RWPE2 (cell line): ENCODE measurements around the gene CCDC194.

Experiments used
- ATAC-seq: fragments of 200-7000 bp; cut with Tn5 transposase; 3 replicates; pipeline ENCODE4 v1.9.1; 2021; ENCODE audit warnings: low read depth
- DNase-seq: peaks from one replicate; pipeline ENCODE4 v3.0.0-alpha.2; 2020; ENCODE audit warnings: low spot score
- H3K27ac ChIP-seq: fragments of 450-650 bp; 2 replicates; pipeline ENCODE4 v1.5.1; 2017; ENCODE audit warnings: mild to moderate bottlenecking; ENCODE audit not compliant: poor library complexity, severe bottlenecking
- H3K27me3 ChIP-seq: fragments of 250-450 bp; sonication (Bioruptor Pico); 2 replicates; pipeline ENCODE4 v1.5.1; 2021; ENCODE audit warnings: mild to moderate bottlenecking, moderate library complexity; ENCODE audit not compliant: insufficient read depth, poor library complexity, severe bottlenecking
- H3K36me3 ChIP-seq: fragments of 250-450 bp; sonication (Bioruptor Pico); 2 replicates; pipeline ENCODE4 v1.5.1; 2020; ENCODE audit warnings: low read depth, mild to moderate bottlenecking, moderate library complexity
- H3K4me1 ChIP-seq: fragments of 250-450 bp; sonication (Bioruptor Pico); 2 replicates; pipeline ENCODE4 v1.5.1; 2021; ENCODE audit warnings: mild to moderate bottlenecking, moderate library complexity; ENCODE audit not compliant: insufficient read depth, poor library complexity, severe bottlenecking
- H3K4me3 ChIP-seq: fragments of 250-450 bp; sonication (Bioruptor Pico); 2 replicates; pipeline ENCODE4 v1.5.1; 2021; ENCODE audit warnings: mild to moderate bottlenecking, moderate library complexity; ENCODE audit not compliant: severe bottlenecking
- H3K9me3 ChIP-seq: fragments of 250-450 bp; sonication (Bioruptor Pico); 2 replicates; pipeline ENCODE4 v1.5.1; 2021; ENCODE audit warnings: mild to moderate bottlenecking, moderate library complexity; ENCODE audit not compliant: severe bottlenecking
- TF ChIP-seq, protein P1 (sequence below): fragments of 450-650 bp; IDR thresholded peaks from one replicate; pipeline ENCODE4 v1.5.1; 2017; ENCODE audit warnings: mild to moderate bottlenecking, moderate library complexity; ENCODE audit not compliant: poor library complexity, severe bottlenecking

Gene CCDC194

GRCh38 chr19:17390665-17391370 is 3.2 kb downstream of the CCDC194 start:
- Histone ChIP-seq H3K4me3 (peak overlapping the region; percentile 29), H3K27ac (no peak overlapping the region), H3K4me1 (no peaks in the 10 kb centered on the region), H3K27me3 (no peaks in the 10 kb centered on the region), H3K9me3 (no peaks in the 10 kb centered on the region), H3K36me3 (no peaks in the 10 kb centered on the region)
- TF ChIP-seq, protein P1, sequence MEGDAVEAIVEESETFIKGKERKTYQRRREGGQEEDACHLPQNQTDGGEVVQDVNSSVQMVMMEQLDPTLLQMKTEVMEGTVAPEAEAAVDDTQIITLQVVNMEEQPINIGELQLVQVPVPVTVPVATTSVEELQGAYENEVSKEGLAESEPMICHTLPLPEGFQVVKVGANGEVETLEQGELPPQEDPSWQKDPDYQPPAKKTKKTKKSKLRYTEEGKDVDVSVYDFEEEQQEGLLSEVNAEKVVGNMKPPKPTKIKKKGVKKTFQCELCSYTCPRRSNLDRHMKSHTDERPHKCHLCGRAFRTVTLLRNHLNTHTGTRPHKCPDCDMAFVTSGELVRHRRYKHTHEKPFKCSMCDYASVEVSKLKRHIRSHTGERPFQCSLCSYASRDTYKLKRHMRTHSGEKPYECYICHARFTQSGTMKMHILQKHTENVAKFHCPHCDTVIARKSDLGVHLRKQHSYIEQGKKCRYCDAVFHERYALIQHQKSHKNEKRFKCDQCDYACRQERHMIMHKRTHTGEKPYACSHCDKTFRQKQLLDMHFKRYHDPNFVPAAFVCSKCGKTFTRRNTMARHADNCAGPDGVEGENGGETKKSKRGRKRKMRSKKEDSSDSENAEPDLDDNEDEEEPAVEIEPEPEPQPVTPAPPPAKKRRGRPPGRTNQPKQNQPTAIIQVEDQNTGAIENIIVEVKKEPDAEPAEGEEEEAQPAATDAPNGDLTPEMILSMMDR: peak; percentile 91
- ATAC-seq (peak; percentile 97), DNase-seq (peak; percentile 94)

DNA sequence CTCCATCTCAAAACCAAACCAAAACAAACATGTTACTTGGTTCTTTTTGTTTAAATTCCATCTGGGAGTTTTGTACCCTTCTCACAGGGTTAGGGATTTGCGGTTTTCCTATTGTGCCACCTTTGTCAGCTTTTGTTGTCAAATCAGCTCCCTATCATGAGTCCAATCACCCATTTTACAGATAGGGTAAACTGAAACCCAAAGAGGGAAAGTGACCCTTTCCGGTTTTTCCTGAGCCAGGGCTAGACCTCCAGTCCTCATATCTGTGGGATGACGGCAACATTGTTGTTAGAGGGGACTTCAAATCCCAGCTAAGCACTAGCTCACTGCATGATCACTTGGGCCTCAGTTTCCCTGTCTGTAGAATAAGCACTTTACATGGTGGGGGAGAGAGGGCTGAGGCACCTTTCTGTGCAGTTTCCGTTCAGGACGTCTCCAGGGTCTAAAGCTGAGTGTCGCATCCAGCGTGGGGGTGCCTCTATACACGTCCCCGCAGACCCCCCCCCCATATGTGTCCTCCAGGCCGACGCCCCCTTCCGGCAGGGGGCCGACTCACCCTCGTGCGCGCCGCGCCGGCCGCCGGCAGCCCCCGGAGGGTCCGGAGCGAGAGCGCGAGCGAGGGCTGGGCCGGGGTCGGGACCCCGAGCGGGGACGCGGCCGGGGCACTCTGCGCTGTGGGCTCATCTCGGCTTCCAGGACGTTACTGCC is 3.9 kb downstream of the CCDC194 start:
- DNase-seq: no peak
- H3K4me3 ChIP-seq: peak overlapping the region; percentile 29
- no peak overlapping the region for H3K27ac ChIP-seq
- TF ChIP-seq, protein P1: no peak
- H3K36me3 ChIP-seq: no peaks in the 10 kb centered on the region
- no peaks in the 10 kb centered on the region for H3K27me3 ChIP-seq
- ATAC-seq: no peak
- H3K9me3 ChIP-seq: no peaks in the 10 kb centered on the region
- H3K4me1 ChIP-seq: no peaks in the 10 kb centered on the region

DNA sequence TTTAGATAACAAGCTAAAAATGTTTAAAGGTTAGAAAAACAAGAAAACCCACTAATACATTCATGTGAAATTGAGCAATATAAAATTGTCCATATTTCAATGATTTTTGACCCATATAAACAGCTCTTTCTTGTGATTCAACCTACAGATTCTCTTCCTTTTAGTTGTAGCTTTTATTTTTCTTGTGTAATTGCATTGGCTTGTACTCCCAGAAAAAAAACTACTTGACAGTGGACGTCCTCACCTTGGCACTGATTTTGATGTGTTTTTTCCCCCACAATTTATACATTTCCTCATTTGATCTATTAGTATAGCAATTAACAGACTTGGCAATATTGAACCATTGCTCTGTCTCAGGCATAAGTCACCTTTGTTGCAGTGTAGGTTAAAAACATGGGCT is 4.7 kb downstream of the CCDC194 start:
- Histone ChIP-seq H3K4me1 (no peaks in the 10 kb centered on the region), H3K9me3 (no peaks in the 10 kb centered on the region), H3K4me3 (no peak overlapping the region), H3K36me3 (no peaks in the 10 kb centered on the region), H3K27ac (no peak overlapping the region), H3K27me3 (no peaks in the 10 kb centered on the region)
- DNase-seq (no peak), ATAC-seq (no peak)
- TF ChIP-seq, protein P1: no peak

- ATAC-seq: peak; percentile 50; the same call in 1 of the 3 replicates
- DNase-seq: no peak
- TF ChIP-seq, protein P1: peak; percentile 86
- no peaks in the 10 kb centered on the region for H3K9me3 ChIP-seq
- no peaks in the 10 kb centered on the region for H3K4me1 ChIP-seq
- H3K36me3 ChIP-seq: no peaks in the 10 kb centered on the region
- no peak overlapping the region for H3K27ac ChIP-seq
- H3K4me3 ChIP-seq: no peak overlapping the region
- H3K27me3 ChIP-seq: no peaks in the 10 kb centered on the region
Observed at GRCh38 chr19:17385878-17386611, 8.0 kb downstream of the CCDC194 start.
